Measurements from ENCODE around the gene PANK3. TPM values are rescaled to one million over a fixed set of nuclear protein-coding genes. Genes with fewer than 3 reads are reported as not detected.
A peak's percentile ranks its signal among the peaks of the same experiment; 100 is the strongest.

Gene PANK3
- total and polyA plus RNA-seq, 9 of the 15 experiments (the other 6 are each of a cell fraction or from before 2014, with no cell fraction given), result 5.9 to 50.4 (median 29.7) TPM

GRCh38 chr5:168579488-168580226 lies 489 bp upstream of the PANK3 start (continued):
- TF ChIP-seq YY1 (IDR thresholded peaks at IDR 0.05; ENCODE audit: borderline replicate concordance in 1 of 3, control insufficient read depth in 1 of 3, extremely low read depth in 1 of 3, insufficient read depth in 3 of 3, insufficient read length in 1 of 3, insufficient replicate concordance in 2 of 3, low read depth in 1 of 3, low read length in 2 of 3), result peak; percentile 38 to 91 (median 86)
- TF ChIP-seq ETS1 (conservative IDR thresholded peaks at IDR 0.05; ENCODE audit: control insufficient read depth, low read depth, low read length), result peak; percentile 99
- no peak for TF ChIP-seq E2F4 (CRISPR knock-in tag; IDR thresholded peaks at IDR 0.05; ENCODE audit: low read depth)
- peak; percentile 72 for TF ChIP-seq POLR2G (IDR thresholded peaks at IDR 0.05; ENCODE audit: low read depth, low read length)
- TF ChIP-seq HIVEP1 (CRISPR knock-in tag; IDR thresholded peaks at IDR 0.05), result no peak
- TF ChIP-seq NFYB (IDR thresholded peaks at IDR 0.05; ENCODE audit: extremely low read depth, insufficient read length), result no peak
- TF ChIP-seq RBM14 (IDR thresholded peaks at IDR 0.05; ENCODE audit: borderline replicate concordance, insufficient read depth, low read depth, low read length), result no peak
- TF ChIP-seq HDAC8 (tag; IDR thresholded peaks at IDR 0.05), result 0 out of 2 replicates have a peak, but pooled peaks have one; percentile 1
- no peak for TF ChIP-seq HDAC6 (IDR thresholded peaks at IDR 0.05; ENCODE audit: low read depth, low read length)
- no peak for TF ChIP-seq MBD1 (CRISPR knock-in tag; IDR thresholded peaks at IDR 0.05)
- TF ChIP-seq TAL1 (IDR thresholded peaks at IDR 0.05), result no peak
- TF ChIP-seq FOXK1 (CRISPR knock-in tag; IDR thresholded peaks at IDR 0.05; ENCODE audit: borderline replicate concordance), result no peak
- TF ChIP-seq WHSC1 (IDR thresholded peaks at IDR 0.05; ENCODE audit: low read length), result no peak
- no peak for TF ChIP-seq ID3 (CRISPR knock-in tag; IDR thresholded peaks at IDR 0.05)
- no peak for TF ChIP-seq ID3 (tag; IDR thresholded peaks at IDR 0.05)
- TF ChIP-seq MLX (CRISPR knock-in tag; conservative IDR thresholded peaks at IDR 0.05), result 0 out of 4 replicates have a peak, but pooled peaks of 1 of the 2 experiments have one; percentile 47
- TF ChIP-seq ZNF175 (CRISPR knock-in tag; IDR thresholded peaks at IDR 0.05; ENCODE audit: low read depth), result no peak; the same call in 1 of the 2 replicates
- no peak for TF ChIP-seq ZNF280B (CRISPR knock-in tag; IDR thresholded peaks at IDR 0.05)
- no peak for TF ChIP-seq DACH1 (IDR thresholded peaks at IDR 0.05; ENCODE audit: partially characterized antibody)

Measured in K562 (cell line).